ENCODE results near the gene IL1R2. TPM values are rescaled to one million over a fixed set of nuclear protein-coding genes. Genes with fewer than 3 reads are reported as not detected.

Gene IL1R2
- total RNA-seq, 1 donor, result 0.81 TPM

- no peak for TF ChIP-seq CTCF (IDR thresholded peaks at IDR 0.05; ENCODE audit: insufficient read depth, low read length)
- no peak for DNase-seq (ENCODE audit: low read depth)
- H3K4me3 ChIP-seq (ENCODE audit: low read depth, low read length), result no peak overlapping the region
Measured at GRCh38 chr2:102042196-102043081, 50.7 kb downstream of the IL1R2 start.

DNA sequence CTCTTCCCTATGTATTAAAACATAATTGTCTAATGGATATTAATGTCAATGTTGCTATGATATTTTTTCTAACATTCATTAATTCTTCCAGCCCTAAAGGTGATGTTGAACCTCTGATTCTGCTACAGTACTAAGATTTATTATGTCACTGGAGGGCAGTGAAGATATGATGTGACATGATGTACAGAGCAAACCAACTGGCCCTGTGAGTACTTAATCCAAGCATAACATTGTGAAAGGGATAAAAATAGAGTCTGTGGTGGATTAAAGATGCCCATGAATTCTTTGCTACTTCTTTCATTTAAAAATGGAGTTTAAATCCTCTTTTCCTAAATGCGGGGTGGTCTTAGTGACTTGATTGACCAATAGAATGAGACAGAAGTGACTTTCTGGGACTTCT, 51.8 kb downstream of the IL1R2 start:
- no peak for DNase-seq (ENCODE audit: low read depth)
- no peak for TF ChIP-seq CTCF (IDR thresholded peaks at IDR 0.05; ENCODE audit: insufficient read depth, low read length)
- H3K4me3 ChIP-seq (ENCODE audit: low read depth, low read length), result no peak overlapping the region

- no peak for TF ChIP-seq CTCF (IDR thresholded peaks at IDR 0.05; ENCODE audit: insufficient read depth, low read length)
- no peak for DNase-seq (ENCODE audit: low read depth)
- no peak overlapping the region for H3K4me3 ChIP-seq (ENCODE audit: low read depth, low read length)
Measured at GRCh38 chr2:102044235-102044896, 52.6 kb downstream of the IL1R2 start.

DNA sequence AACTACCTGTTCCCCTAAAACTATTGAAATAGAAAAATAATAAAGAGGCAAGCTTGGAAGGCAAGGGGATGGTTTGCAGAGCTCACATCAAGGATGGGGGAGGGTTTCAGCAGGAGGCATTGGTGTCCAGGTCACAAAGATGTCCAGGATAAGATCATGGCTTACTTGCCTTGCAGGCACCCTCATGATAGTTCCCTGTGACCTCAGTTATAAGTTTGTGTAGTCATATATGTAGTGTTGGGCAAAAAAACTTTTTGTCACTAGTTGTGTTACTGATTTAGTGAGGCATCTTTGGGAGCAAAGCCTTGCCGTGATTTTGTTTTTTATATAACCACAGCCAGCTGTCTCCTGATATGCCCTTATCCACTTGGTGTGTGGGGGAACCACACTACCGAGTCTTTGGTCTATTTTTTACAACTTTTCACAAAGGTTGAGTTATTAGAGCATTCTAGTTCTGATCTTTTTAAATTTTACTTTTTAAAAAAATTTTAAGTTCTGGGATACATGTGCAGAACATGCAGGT, 53.3 kb downstream of the IL1R2 start:
- H3K4me3 ChIP-seq (ENCODE audit: low read depth, low read length), result no peak overlapping the region
- no peak for DNase-seq (ENCODE audit: low read depth)
- TF ChIP-seq CTCF (IDR thresholded peaks at IDR 0.05; ENCODE audit: insufficient read depth, low read length), result no peak

DNA sequence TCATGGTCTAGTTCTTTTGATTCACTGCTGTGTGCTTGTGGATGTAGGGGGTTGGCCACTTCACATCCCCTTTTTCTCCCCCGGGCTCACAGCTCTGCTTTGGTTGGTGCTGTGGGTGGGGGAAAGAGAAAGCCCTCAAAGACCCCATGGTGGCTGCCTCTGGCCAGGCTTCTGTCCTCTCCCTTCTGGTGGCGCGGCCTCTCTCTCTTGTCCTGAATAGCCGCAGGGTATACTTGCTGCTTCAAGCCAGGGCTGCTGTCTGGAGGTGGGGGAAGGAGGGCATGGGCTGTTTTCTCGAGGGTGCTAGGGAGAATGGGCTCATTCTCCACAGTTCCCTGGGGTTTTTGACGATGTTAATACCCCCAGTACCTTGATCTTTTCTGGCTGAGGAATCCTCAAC, 53.9 kb downstream of the IL1R2 start:
- DNase-seq (ENCODE audit: low read depth), result no peak
- no peak for TF ChIP-seq CTCF (IDR thresholded peaks at IDR 0.05; ENCODE audit: insufficient read depth, low read length)
- H3K4me3 ChIP-seq (ENCODE audit: low read depth, low read length), result no peak overlapping the region

DNA sequence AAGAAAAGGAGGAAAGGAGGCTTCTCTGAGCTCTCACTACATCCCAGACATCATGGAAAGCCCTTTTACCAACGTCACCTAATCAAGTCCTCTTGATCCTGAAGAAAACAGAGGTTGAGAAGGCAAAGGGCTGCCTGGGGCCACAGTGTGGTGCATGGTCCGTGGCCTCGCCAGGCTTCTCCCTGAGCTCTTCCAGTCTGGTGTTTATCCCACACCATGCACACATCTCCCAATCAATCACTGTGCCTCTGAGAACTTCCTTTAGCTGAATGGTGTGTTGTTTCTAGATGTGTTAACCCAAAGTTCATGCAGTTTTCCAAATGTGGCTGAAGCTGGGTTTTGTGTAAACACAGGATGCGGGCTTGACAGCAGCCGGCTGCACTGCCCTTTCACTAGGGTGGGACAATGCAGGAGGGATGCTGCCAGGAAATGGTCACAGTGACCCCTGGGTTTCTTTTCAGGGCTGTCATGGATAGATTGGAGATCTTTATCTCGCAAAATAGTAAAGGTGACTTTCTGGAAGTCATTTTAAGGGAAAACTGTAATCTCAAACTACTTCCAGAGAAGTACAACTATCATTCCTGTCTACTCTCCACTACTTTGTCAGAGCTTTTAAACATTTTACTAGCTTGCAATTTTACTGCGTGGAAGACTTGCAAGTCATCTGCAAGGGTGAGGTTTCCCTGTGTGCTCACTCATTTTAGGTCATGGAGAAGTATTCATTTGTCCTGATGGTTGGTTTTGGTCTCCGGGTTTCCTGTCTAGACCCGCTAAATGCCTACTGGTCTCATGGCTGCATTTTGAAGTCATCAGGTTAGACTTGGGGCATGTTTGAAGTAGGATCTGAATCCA, 54.6 kb downstream of the IL1R2 start:
- H3K4me3 ChIP-seq (ENCODE audit: low read depth, low read length), result no peak overlapping the region
- no peak for TF ChIP-seq CTCF (IDR thresholded peaks at IDR 0.05; ENCODE audit: insufficient read depth, low read length)
- DNase-seq (ENCODE audit: low read depth), result no peak

Data from fibroblast of the aortic adventitia (primary cell).